Neural cell (in vitro differentiated cells): ENCODE results near the gene GNPTAB.

Experiments used
- POLR2AphosphoS5 ChIP-seq: IDR thresholded peaks from 2 replicates; pipeline ENCODE4 v1.6.1; 2012
- RAD21 ChIP-seq: fragments of 450-650 bp; conservative IDR thresholded peaks from 2 replicates; pipeline ENCODE4 v1.6.1; 2014; ENCODE audit warnings: antibody characterized with exemption, mild to moderate bottlenecking, moderate library complexity
- TF ChIP-seq, protein P1 (sequence below): fragments of 450-650 bp; IDR thresholded peaks from 2 replicates; pipeline ENCODE4 v1.5.1; 2014; ENCODE audit warnings: antibody characterized with exemption, mild to moderate bottlenecking, moderate library complexity; ENCODE audit not compliant: poor library complexity, severe bottlenecking

DNA sequence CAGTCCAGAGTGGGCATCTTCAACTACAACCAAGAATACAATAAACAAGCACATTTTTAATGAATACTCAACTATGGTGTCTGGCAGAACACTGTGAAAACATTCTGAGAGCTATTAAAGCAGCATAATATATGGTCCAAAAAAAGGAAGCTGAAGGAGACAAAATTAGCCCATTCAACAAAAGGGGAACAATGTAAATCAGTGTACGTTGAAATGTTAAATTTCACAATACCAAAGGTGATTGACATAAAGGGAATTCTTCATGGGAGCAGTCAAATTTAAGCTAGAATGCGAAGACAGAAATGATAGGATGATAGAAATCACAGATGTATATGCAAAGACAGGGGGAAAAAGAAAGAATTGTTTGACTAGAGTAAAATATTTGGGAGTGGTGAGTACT lies 50.2 kb downstream of the GNPTAB start:
- TF ChIP-seq, protein P1, sequence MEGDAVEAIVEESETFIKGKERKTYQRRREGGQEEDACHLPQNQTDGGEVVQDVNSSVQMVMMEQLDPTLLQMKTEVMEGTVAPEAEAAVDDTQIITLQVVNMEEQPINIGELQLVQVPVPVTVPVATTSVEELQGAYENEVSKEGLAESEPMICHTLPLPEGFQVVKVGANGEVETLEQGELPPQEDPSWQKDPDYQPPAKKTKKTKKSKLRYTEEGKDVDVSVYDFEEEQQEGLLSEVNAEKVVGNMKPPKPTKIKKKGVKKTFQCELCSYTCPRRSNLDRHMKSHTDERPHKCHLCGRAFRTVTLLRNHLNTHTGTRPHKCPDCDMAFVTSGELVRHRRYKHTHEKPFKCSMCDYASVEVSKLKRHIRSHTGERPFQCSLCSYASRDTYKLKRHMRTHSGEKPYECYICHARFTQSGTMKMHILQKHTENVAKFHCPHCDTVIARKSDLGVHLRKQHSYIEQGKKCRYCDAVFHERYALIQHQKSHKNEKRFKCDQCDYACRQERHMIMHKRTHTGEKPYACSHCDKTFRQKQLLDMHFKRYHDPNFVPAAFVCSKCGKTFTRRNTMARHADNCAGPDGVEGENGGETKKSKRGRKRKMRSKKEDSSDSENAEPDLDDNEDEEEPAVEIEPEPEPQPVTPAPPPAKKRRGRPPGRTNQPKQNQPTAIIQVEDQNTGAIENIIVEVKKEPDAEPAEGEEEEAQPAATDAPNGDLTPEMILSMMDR: no peak
- TF ChIP-seq POLR2AphosphoS5: no peak
- TF ChIP-seq RAD21: no peak
